ENCODE measurements around the gene RAX. TPM values are rescaled to one million over a fixed set of nuclear protein-coding genes. Genes with fewer than 3 reads are reported as not detected.
"Not testable (repeated sequence)": the region's sequence is repeated elsewhere in the genome, so short reads cannot be mapped to it uniquely, and the experiment has no call there.

Gene RAX
- total RNA-seq, 2 donors from 2014 or later: not detected

- no peak overlapping the region for H3K27ac Mint-ChIP-seq
- no peaks in the 10 kb centered on the region for H3K9me3 Mint-ChIP-seq
- no peak for ATAC-seq (replicated peaks in 1 of 2)
- no peaks in the 10 kb centered on the region for H3K36me3 Mint-ChIP-seq (ENCODE audit: insufficient read depth in 2 of 2)
- no peak for DNase-seq
- H3K27me3 Mint-ChIP-seq (ENCODE audit: low read depth): peaks cover 77% of the 10 kb centered on the region
- peaks cover 64% of the 10 kb centered on the region for H3K4me1 Mint-ChIP-seq (ENCODE audit: low read depth)
- H3K4me3 Mint-ChIP-seq: peak overlapping the region; percentile 56 to 77
Observed at GRCh38 chr18:59269563-59270119, 3.6 kb downstream of the RAX start.

GRCh38 chr18:59268721-59269562 lies 4.3 kb downstream of the RAX start:
- H3K9me3 Mint-ChIP-seq: no peaks in the 10 kb centered on the region
- peak; percentile 78 to 80 for DNase-seq
- peak overlapping the region; percentile 61 to 77 for H3K4me3 Mint-ChIP-seq
- H3K27ac Mint-ChIP-seq: no peak overlapping the region
- ATAC-seq (replicated peaks in 1 of 2): peak; percentile 75 to 81
- H3K27me3 Mint-ChIP-seq (ENCODE audit: low read depth): peaks cover 74% of the 10 kb centered on the region
- peaks cover 61% of the 10 kb centered on the region for H3K4me1 Mint-ChIP-seq (ENCODE audit: low read depth)
- H3K36me3 Mint-ChIP-seq (ENCODE audit: insufficient read depth in 2 of 2): no peaks in the 10 kb centered on the region

GRCh38 chr18:59268127-59268720 lies 5.0 kb downstream of the RAX start:
- peak overlapping the region; percentile 61 to 72 for H3K4me3 Mint-ChIP-seq
- DNase-seq (no peak), ATAC-seq (replicated peaks in 1 of 2) (no peak)
- no peak overlapping the region for H3K27ac Mint-ChIP-seq
- peaks cover 75% of the 10 kb centered on the region for H3K27me3 Mint-ChIP-seq (ENCODE audit: low read depth)
- no peaks in the 10 kb centered on the region for H3K9me3 Mint-ChIP-seq
- H3K4me1 Mint-ChIP-seq (ENCODE audit: low read depth): peaks cover 58% of the 10 kb centered on the region
- no peaks in the 10 kb centered on the region for H3K36me3 Mint-ChIP-seq (ENCODE audit: insufficient read depth in 2 of 2)

GRCh38 chr18:59267503-59268126 lies 5.6 kb downstream of the RAX start:
- H3K9me3 Mint-ChIP-seq: no peaks in the 10 kb centered on the region
- H3K4me3 Mint-ChIP-seq: peak overlapping the region; percentile 61 to 72
- H3K36me3 Mint-ChIP-seq (ENCODE audit: insufficient read depth in 2 of 2): no peaks in the 10 kb centered on the region
- no peak overlapping the region for H3K27ac Mint-ChIP-seq
- peaks cover 58% of the 10 kb centered on the region for H3K4me1 Mint-ChIP-seq (ENCODE audit: low read depth)
- DNase-seq: no peak
- no peak for ATAC-seq (replicated peaks in 1 of 2)
- H3K27me3 Mint-ChIP-seq (ENCODE audit: low read depth): peaks cover 81% of the 10 kb centered on the region

GRCh38 chr18:59266886-59267502 lies 6.3 kb downstream of the RAX start:
- H3K4me1 Mint-ChIP-seq (ENCODE audit: low read depth): peaks cover 56% of the 10 kb centered on the region
- no peaks in the 10 kb centered on the region for H3K36me3 Mint-ChIP-seq (ENCODE audit: insufficient read depth in 2 of 2)
- H3K27ac Mint-ChIP-seq: no peak overlapping the region
- DNase-seq (no peak), ATAC-seq (replicated peaks in 1 of 2) (no peak)
- H3K4me3 Mint-ChIP-seq: no peak overlapping the region
- no peaks in the 10 kb centered on the region for H3K9me3 Mint-ChIP-seq
- H3K27me3 Mint-ChIP-seq (ENCODE audit: low read depth): peaks cover 85% of the 10 kb centered on the region

- ATAC-seq (replicated peaks in 1 of 2): no peak
- no peak for DNase-seq
- no peaks in the 10 kb centered on the region for H3K36me3 Mint-ChIP-seq (ENCODE audit: insufficient read depth in 2 of 2)
- H3K27me3 Mint-ChIP-seq (ENCODE audit: low read depth): peaks cover 82% of the 10 kb centered on the region
- no peaks in the 10 kb centered on the region for H3K9me3 Mint-ChIP-seq
- peak overlapping the region; percentile 76 to 82 for H3K4me3 Mint-ChIP-seq
- peaks cover 51% of the 10 kb centered on the region for H3K4me1 Mint-ChIP-seq (ENCODE audit: low read depth)
- no peak overlapping the region for H3K27ac Mint-ChIP-seq
Observed at GRCh38 chr18:59266459-59266858, 6.8 kb downstream of the RAX start.

- Mint-ChIP-seq H3K4me3 (peak overlapping the region; percentile 76 to 82), H3K27ac (no peak overlapping the region)
- ATAC-seq (replicated peaks in 1 of 2): no peak
Observed at GRCh38 chr18:59265974-59266369, 7.3 kb downstream of the RAX start.

GRCh38 chr18:59265246-59265973 lies 7.8 kb downstream of the RAX start:
- no peaks in the 10 kb centered on the region for H3K36me3 Mint-ChIP-seq (ENCODE audit: insufficient read depth in 2 of 2)
- DNase-seq (peak; percentile 58 to 62), ATAC-seq (replicated peaks in 1 of 2) (peak; percentile 62 to 77)
- H3K4me1 Mint-ChIP-seq (ENCODE audit: low read depth): peaks cover 51% of the 10 kb centered on the region
- no peak overlapping the region for H3K27ac Mint-ChIP-seq
- H3K9me3 Mint-ChIP-seq: no peaks in the 10 kb centered on the region
- H3K27me3 Mint-ChIP-seq (ENCODE audit: low read depth): peaks cover 80% of the 10 kb centered on the region
- peak overlapping the region; percentile 76 to 82 for H3K4me3 Mint-ChIP-seq

More at GRCh38 chr18:59265974-59266369, 7.3 kb downstream of the RAX start:
- Mint-ChIP-seq H3K27me3 (ENCODE audit: low read depth) (peaks cover 80% of the 10 kb centered on the region), H3K9me3 (no peaks in the 10 kb centered on the region), H3K4me1 (ENCODE audit: low read depth) (peaks cover 51% of the 10 kb centered on the region), H3K36me3 (ENCODE audit: insufficient read depth in 2 of 2) (no peaks in the 10 kb centered on the region)
- no peak for DNase-seq

- no peak for ATAC-seq (replicated peaks in 1 of 2)
Observed at GRCh38 chr18:59264651-59265245, 8.5 kb downstream of the RAX start.

GRCh38 chr18:59264121-59264571 lies 9.1 kb downstream of the RAX start:
- Mint-ChIP-seq H3K36me3 (ENCODE audit: insufficient read depth in 2 of 2) (no peaks in the 10 kb centered on the region), H3K27me3 (ENCODE audit: low read depth) (peaks cover 79% of the 10 kb centered on the region), H3K9me3 (no peaks in the 10 kb centered on the region), H3K4me3 (no peak overlapping the region), H3K4me1 (ENCODE audit: low read depth) (peaks cover 44% of the 10 kb centered on the region), H3K27ac (no peak overlapping the region)
- no peak for DNase-seq
- ATAC-seq (replicated peaks in 1 of 2): no peak

More at GRCh38 chr18:59264651-59265245, 8.5 kb downstream of the RAX start:
- Mint-ChIP-seq H3K27me3 (ENCODE audit: low read depth) (peaks cover 79% of the 10 kb centered on the region), H3K4me3 (peak overlapping the region; percentile 76 to 82), H3K4me1 (ENCODE audit: low read depth) (peaks cover 49% of the 10 kb centered on the region), H3K36me3 (ENCODE audit: insufficient read depth in 2 of 2) (no peaks in the 10 kb centered on the region), H3K9me3 (no peaks in the 10 kb centered on the region), H3K27ac (no peak overlapping the region)
- no peak for DNase-seq

GRCh38 chr18:59263661-59264060 lies 9.6 kb downstream of the RAX start:
- Mint-ChIP-seq H3K4me3 (peak overlapping the region in 1 of 2 donors; percentile 24), H3K9me3 (no peaks in the 10 kb centered on the region), H3K27ac (no peak overlapping the region), H3K27me3 (ENCODE audit: low read depth) (peaks cover 83% of the 10 kb centered on the region), H3K4me1 (ENCODE audit: low read depth) (peaks cover 41% of the 10 kb centered on the region), H3K36me3 (ENCODE audit: insufficient read depth in 2 of 2) (no peaks in the 10 kb centered on the region)
- no peak for DNase-seq
- no peak for ATAC-seq (replicated peaks in 1 of 2)

- not testable (repeated sequence) for H3K36me3 Mint-ChIP-seq (ENCODE audit: insufficient read depth in 2 of 2); DNase-seq; H3K4me3 Mint-ChIP-seq; ATAC-seq (replicated peaks in 1 of 2); H3K27ac Mint-ChIP-seq; H3K9me3 Mint-ChIP-seq
- peaks cover 27% of the 10 kb centered on the region for H3K4me1 Mint-ChIP-seq (ENCODE audit: low read depth)
- H3K27me3 Mint-ChIP-seq (ENCODE audit: low read depth): peaks cover 82% of the 10 kb centered on the region
Observed at GRCh38 chr18:59262243-59262642, 11.0 kb downstream of the RAX start.
